ENCODE measurements around the gene USF1. TPM values are rescaled to one million over a fixed set of nuclear protein-coding genes. Genes with fewer than 3 reads are reported as not detected.
"Not testable (repeated sequence)": the region's sequence is repeated elsewhere in the genome, so short reads cannot be mapped to it uniquely, and the experiment has no call there.

USF1 gene
- total RNA-seq, 1 donor from 2014 or later, result 31.7 TPM

DNA sequence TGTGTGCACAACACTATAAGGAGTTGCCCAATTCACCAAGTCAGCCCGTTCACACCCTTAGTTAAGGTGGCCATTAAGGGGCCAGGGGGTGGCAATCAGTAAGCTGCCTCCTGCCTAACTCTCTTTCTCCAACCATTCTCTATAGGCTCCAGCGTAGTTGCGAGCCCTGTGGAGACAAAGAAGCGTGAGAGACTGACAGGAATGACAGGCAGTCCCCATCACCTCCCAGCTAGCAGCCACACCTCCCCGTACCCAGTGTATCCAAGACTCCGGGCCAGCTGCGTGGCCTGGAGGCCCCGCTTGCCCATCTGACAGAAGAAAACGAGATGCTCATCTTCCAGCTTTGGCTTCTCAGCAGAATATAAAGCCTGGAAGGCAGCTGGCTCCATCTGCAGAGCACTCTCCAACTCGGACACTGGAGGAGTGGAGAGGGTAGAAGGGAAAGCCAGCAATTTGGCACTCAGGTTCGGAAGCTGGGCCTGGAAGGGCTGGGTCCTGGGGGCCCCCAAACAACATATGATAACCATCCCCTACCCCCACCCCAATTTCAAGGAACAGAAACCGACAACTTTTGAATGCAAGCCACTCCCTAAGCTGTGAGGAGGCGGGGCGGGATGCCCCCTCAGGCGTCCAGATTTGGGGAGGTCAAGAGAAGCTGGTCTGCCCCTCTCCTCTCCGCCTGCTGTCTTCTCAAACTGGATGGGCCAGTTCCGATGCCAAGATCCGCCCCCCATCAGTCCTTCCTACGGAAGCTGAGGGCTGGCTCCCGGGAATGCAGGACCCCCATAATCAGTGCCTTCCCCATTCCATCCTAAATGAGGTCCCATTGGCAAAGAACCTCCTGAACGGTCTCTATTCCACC lies 7.9 kb downstream of the USF1 start:
- TF ChIP-seq, protein P1, sequence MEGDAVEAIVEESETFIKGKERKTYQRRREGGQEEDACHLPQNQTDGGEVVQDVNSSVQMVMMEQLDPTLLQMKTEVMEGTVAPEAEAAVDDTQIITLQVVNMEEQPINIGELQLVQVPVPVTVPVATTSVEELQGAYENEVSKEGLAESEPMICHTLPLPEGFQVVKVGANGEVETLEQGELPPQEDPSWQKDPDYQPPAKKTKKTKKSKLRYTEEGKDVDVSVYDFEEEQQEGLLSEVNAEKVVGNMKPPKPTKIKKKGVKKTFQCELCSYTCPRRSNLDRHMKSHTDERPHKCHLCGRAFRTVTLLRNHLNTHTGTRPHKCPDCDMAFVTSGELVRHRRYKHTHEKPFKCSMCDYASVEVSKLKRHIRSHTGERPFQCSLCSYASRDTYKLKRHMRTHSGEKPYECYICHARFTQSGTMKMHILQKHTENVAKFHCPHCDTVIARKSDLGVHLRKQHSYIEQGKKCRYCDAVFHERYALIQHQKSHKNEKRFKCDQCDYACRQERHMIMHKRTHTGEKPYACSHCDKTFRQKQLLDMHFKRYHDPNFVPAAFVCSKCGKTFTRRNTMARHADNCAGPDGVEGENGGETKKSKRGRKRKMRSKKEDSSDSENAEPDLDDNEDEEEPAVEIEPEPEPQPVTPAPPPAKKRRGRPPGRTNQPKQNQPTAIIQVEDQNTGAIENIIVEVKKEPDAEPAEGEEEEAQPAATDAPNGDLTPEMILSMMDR (IDR thresholded peaks at IDR 0.05; ENCODE audit: borderline replicate concordance), result no peak
- intact Hi-C loops (cut with micrococcal nuclease), result no loop called here
- peaks cover 46% of the 10 kb centered on the region for H3K36me3 ChIP-seq
- H3K4me3 ChIP-seq, result peak overlapping the region; percentile 68
- H3K4me1 ChIP-seq, result peaks cover 19% of the 10 kb centered on the region
- H3K27me3 ChIP-seq (ENCODE audit: low read depth), result no peaks in the 10 kb centered on the region
- DNase-seq, result no peak
- no peaks in the 10 kb centered on the region for H3K9me3 ChIP-seq (replicated peaks)
- no peak overlapping the region for H3K27ac ChIP-seq (replicated peaks)

DNA sequence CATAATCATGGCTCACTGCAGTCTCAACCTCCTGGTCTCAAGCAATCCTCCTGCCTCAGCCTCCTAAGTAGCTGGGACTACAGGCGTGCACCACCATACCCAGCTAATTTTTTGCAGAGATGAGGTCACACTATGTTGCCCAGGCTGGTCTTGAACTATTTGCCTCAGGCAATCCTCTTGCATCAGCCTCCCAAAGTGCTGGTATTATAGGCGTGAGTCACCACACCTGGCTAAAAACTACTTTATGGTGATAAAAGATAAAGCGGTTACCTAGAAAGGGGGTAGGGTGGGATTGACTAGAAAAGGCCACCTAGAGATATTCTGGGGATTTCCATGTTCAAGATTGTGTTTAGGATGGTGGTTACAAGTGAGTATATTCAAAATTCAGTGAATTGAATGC lies 12.0 kb downstream of the USF1 start:
- intact Hi-C loops (cut with micrococcal nuclease), result no loop called here
- TF ChIP-seq, protein P1 (IDR thresholded peaks at IDR 0.05; ENCODE audit: borderline replicate concordance), result no peak
- Histone ChIP-seq H3K4me3 (no peak overlapping the region), H3K27me3 (ENCODE audit: low read depth) (no peaks in the 10 kb centered on the region), H3K9me3 (replicated peaks) (no peaks in the 10 kb centered on the region), H3K27ac (replicated peaks) (no peak overlapping the region), H3K36me3 (peaks cover 8% of the 10 kb centered on the region), H3K4me1 (peaks cover 20% of the 10 kb centered on the region)
- DNase-seq, result no peak

DNA sequence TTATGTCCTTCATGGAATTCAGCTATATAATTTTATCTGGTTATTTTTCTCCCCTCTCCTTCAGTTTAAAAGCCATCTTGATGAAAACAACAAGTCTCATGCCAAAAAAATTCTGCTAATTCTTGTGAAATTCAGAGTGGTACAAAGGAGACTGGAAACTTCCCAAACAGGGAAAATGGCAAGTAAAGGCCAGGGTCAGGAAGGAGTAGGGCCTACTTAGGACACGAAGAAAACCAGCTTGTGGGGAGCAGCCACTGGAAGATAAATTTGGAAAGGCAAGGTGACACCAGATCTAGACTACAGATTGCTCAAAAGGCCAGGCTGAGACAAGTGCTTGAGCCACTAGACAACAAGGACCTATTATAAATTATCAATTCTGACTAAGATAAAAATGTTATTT lies 13.4 kb downstream of the USF1 start:
- H3K27ac ChIP-seq (replicated peaks), result no peak overlapping the region
- peaks cover under 1% of the 10 kb centered on the region for H3K36me3 ChIP-seq
- intact Hi-C loops (cut with micrococcal nuclease), result no loop called here
- H3K4me1 ChIP-seq, result peaks cover 12% of the 10 kb centered on the region
- no peak overlapping the region for H3K4me3 ChIP-seq
- TF ChIP-seq, protein P1 (IDR thresholded peaks at IDR 0.05; ENCODE audit: borderline replicate concordance), result no peak
- no peaks in the 10 kb centered on the region for H3K27me3 ChIP-seq (ENCODE audit: low read depth)
- H3K9me3 ChIP-seq (replicated peaks), result no peaks in the 10 kb centered on the region
- DNase-seq, result no peak

DNA sequence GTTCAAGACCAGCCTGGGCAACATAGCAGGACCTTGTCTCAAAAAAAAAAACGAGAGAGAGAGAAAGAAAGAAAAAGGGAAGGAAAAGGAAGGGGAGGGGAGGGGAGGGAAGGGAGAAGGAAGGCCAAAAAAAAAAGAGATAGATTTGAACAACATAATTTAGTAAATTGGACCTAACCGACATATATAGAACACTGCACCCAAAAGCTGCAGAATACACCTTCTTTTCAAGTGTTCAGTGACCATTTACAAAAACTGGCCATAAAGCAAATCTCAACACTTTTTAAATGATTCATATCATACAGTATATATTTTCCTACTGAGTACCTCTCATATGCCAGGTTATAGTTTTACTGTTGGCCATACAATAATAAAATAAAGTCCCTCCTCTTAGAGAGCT lies 13.9 kb downstream of the USF1 start:
- peaks cover 12% of the 10 kb centered on the region for H3K4me1 ChIP-seq
- H3K36me3 ChIP-seq, result no peaks in the 10 kb centered on the region
- no peaks in the 10 kb centered on the region for H3K9me3 ChIP-seq (replicated peaks)
- intact Hi-C loops (cut with micrococcal nuclease), result no loop called here
- H3K27ac ChIP-seq (replicated peaks), result no peak overlapping the region
- TF ChIP-seq, protein P1 (IDR thresholded peaks at IDR 0.05; ENCODE audit: borderline replicate concordance), result no peak
- no peak overlapping the region for H3K4me3 ChIP-seq
- H3K27me3 ChIP-seq (ENCODE audit: low read depth), result no peaks in the 10 kb centered on the region
- no peak for DNase-seq

DNA sequence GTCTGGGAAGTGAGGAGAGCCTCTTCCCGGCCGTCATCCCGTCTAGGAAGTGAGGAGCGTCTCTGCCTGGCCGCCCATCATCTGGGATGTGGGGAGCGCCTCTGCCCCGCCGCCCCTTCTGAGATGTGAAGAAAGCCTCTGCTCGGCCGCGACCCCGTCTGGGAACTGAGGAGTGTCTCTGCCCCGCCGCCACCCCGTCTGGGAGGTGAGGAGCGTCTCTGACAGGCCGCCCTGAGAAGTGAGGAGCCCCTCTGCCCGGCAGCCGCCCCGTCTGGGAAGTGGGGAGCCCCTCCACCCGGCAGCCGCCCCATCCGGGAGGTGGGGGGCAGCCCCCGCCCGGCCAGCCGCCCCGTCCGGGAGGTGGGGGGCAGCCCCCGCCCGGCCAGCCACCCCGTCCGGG lies 16.3 kb downstream of the USF1 start:
- intact Hi-C loops (cut with micrococcal nuclease); H3K27me3 ChIP-seq (ENCODE audit: low read depth); H3K36me3 ChIP-seq; DNase-seq; H3K27ac ChIP-seq (replicated peaks); H3K9me3 ChIP-seq (replicated peaks); H3K4me3 ChIP-seq: not testable (repeated sequence)
- peaks cover 12% of the 10 kb centered on the region for H3K4me1 ChIP-seq

DNA sequence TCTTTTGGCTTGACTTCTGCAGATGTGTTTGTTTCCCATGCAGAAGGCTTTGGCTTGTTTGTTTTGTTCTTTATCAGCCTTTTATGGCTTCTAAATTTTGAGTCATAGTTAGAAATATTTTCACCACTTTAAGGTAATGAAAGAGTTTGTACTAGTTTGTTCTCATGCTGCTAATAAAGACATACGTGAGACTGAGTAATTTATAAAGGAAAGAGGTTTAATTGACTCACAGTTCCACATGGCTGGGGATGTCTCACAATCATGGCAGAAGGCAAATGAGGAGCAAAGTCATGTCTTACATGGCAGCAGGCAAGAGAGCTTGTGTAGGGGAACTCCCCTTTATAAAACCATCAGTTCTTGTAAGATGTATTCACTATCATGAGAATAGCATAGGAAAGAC lies 18.8 kb downstream of the USF1 start:
- H3K36me3 ChIP-seq; H3K4me3 ChIP-seq; H3K27ac ChIP-seq (replicated peaks); intact Hi-C loops (cut with micrococcal nuclease); H3K9me3 ChIP-seq (replicated peaks); DNase-seq; H3K4me1 ChIP-seq; H3K27me3 ChIP-seq (ENCODE audit: low read depth): not testable (repeated sequence)

DNA sequence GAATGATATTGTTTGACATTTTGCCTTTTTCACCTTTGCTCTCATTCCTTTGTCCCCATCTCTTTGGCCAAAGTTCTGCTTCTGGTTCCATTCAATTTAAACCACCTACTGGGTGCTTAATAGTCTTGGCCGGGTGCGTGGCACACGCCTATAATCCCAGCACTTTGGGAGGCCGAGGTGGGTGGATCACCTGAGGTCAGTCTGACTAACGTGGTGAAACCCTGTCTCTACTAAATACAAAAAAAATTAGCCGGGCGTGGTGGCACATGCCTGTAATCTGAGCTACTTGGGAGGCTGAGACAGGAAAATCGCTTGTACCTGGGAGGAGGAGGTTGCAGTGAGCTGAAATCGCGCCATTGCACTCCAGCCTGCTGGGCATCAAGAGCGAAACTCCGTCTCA lies 23.3 kb downstream of the USF1 start:
- H3K27ac ChIP-seq (replicated peaks); H3K27me3 ChIP-seq (ENCODE audit: low read depth); H3K36me3 ChIP-seq; DNase-seq; intact Hi-C loops (cut with micrococcal nuclease); H3K9me3 ChIP-seq (replicated peaks); H3K4me3 ChIP-seq: not testable (repeated sequence)
- peaks cover 39% of the 10 kb centered on the region for H3K4me1 ChIP-seq

All from left ventricle myocardium inferior (tissue), 1 donor.